Natural killer cell treated with Interleukin-12 subunit alpha and Interleukin-12 subunit beta and Interleukin-15 and Interleukin-18, amount 100 ng/mL, for 72 hours (primary cell): ENCODE measurements around the gene SEMA3A. TPM values are rescaled to one million over a fixed set of nuclear protein-coding genes. Genes with fewer than 3 reads are reported as not detected.
"Not testable (repeated sequence)": the region's sequence is repeated elsewhere in the genome, so short reads cannot be mapped to it uniquely, and the experiment has no call there.

Source experiments
- ATAC-seq, 2 donors: fragments of 150-1000 bp; cut with Tn5 transposase in 1 of 2; sonication (Bioruptor Pico), chemical (Tn5 transposase) in 1 of 2; 2 replicates each; pipeline ENCODE4 v1.10.0; 2021
- DNase-seq: peaks from one replicate; pipeline ENCODE4 v3.0.0; 2022; ENCODE audit warnings: low spot score
- H3K27ac Mint-ChIP-seq, 2 donors: 1 replicate in 1 of 2; 2 replicates in 1 of 2; pipeline ENCODE4 v1.8.0; 2022; ENCODE audit warnings: mixed read lengths in 2 of 2, mild to moderate bottlenecking in 1 of 2, moderate library complexity in 1 of 2
- H3K27me3 Mint-ChIP-seq, 2 donors: 1 replicate in 1 of 2; 2 replicates in 1 of 2; pipeline ENCODE4 v1.8.0; 2022; ENCODE audit warnings: mixed read lengths in 2 of 2
- H3K36me3 Mint-ChIP-seq: one replicate; pipeline ENCODE4 v1.8.0; 2022; ENCODE audit warnings: mixed read lengths
- H3K4me1 Mint-ChIP-seq, 2 donors: 1 replicate in 1 of 2; 2 replicates in 1 of 2; pipeline ENCODE4 v1.8.0; 2022; ENCODE audit warnings: low read depth in 2 of 2, mixed read lengths in 2 of 2, mild to moderate bottlenecking in 1 of 2
- H3K4me3 Mint-ChIP-seq: one replicate; pipeline ENCODE4 v1.8.0; 2022; ENCODE audit warnings: mixed read lengths
- H3K9me3 Mint-ChIP-seq: 2 replicates; pipeline ENCODE4 v1.8.0; 2022; ENCODE audit warnings: mixed read lengths
- total RNA-seq, 2 donors: library from RNA; stranded (reverse); gene quantifications; one replicate each; pipeline ENCODE4 v1.2.3, GENCODE V29; 2022

Gene SEMA3A
- total RNA-seq, 2 donors from 2014 or later = 4.0 to 5.0 TPM

DNA sequence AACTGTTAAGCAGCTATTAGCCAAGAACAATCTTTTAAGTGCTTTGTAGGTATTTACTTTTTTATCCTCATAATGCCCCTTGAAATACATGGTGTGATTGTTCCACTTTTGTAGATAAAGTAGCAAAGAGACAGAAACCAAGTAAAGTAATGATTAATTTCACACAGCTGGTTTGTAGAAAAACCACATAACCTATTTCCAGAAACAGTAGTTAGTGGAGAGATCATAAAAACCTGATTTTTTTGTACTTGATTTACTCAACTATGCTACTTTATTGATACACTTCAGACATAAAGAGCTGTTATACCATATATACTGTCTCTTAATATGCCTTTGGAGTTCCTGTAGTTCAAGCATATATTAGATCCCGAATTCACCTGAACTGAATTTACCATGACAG lies 118.4 kb downstream of the SEMA3A start:
- no peaks in the 10 kb centered on the region for H3K27me3 Mint-ChIP-seq
- H3K36me3 Mint-ChIP-seq = no peaks in the 10 kb centered on the region
- H3K27ac Mint-ChIP-seq = no peak overlapping the region
- no peaks in the 10 kb centered on the region for H3K4me1 Mint-ChIP-seq
- no peak overlapping the region for H3K4me3 Mint-ChIP-seq
- DNase-seq = no peak
- ATAC-seq = no peak
- H3K9me3 Mint-ChIP-seq = peaks cover 3% of the 10 kb centered on the region

- Mint-ChIP-seq H3K27ac (no peak overlapping the region), H3K9me3 (peaks cover 3% of the 10 kb centered on the region), H3K4me1 (no peaks in the 10 kb centered on the region), H3K4me3 (no peak overlapping the region), H3K36me3 (no peaks in the 10 kb centered on the region), H3K27me3 (no peaks in the 10 kb centered on the region)
- DNase-seq = no peak
- no peak for ATAC-seq
Measured at GRCh38 chr7:84073186-84073875, 121.3 kb downstream of the SEMA3A start.

GRCh38 chr7:84070770-84071169 lies 123.8 kb downstream of the SEMA3A start:
- H3K27me3 Mint-ChIP-seq = no peaks in the 10 kb centered on the region

DNA sequence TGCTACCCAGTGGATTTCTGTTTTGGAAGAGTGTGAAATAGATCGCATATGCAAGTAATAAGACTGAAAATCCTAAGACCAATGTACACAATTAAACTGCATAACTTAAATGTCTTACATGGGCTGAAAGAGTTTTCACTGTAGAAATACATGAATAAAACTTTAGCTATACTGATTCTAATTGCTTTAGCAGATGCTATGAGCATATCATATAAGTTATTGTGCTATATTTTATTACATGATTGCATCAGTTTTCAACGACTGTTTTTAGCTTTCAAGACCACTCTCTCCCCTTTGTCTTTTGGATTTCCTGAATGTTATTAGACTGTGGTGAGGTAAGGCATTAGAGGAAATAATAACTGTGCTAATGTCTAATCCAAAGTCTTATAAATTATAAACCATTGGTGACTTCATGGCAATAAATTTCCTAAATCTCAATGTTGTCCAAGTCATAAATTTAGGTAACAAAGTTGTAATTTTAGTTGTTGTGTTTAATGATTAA lies 124.5 kb downstream of the SEMA3A start:
- Mint-ChIP-seq H3K4me1 (no peaks in the 10 kb centered on the region), H3K36me3 (no peaks in the 10 kb centered on the region), H3K27ac (no peak overlapping the region), H3K9me3 (peaks cover 3% of the 10 kb centered on the region), H3K4me3 (no peak overlapping the region), H3K27me3 (no peaks in the 10 kb centered on the region)
- ATAC-seq (no peak), DNase-seq (no peak)

More at GRCh38 chr7:84070770-84071169, 123.8 kb downstream of the SEMA3A start:
- Mint-ChIP-seq H3K27ac (no peak overlapping the region), H3K9me3 (peaks cover 3% of the 10 kb centered on the region), H3K36me3 (no peaks in the 10 kb centered on the region), H3K4me1 (no peaks in the 10 kb centered on the region), H3K4me3 (no peak overlapping the region)
- DNase-seq (no peak), ATAC-seq (no peak)

- H3K36me3 Mint-ChIP-seq = no peaks in the 10 kb centered on the region
- H3K4me3 Mint-ChIP-seq = no peak overlapping the region
- ATAC-seq (no peak), DNase-seq (no peak)
- no peak overlapping the region for H3K27ac Mint-ChIP-seq
- no peaks in the 10 kb centered on the region for H3K27me3 Mint-ChIP-seq
- peaks cover 3% of the 10 kb centered on the region for H3K9me3 Mint-ChIP-seq
- H3K4me1 Mint-ChIP-seq = no peaks in the 10 kb centered on the region
Measured at GRCh38 chr7:84069033-84069432, 125.6 kb downstream of the SEMA3A start.

DNA sequence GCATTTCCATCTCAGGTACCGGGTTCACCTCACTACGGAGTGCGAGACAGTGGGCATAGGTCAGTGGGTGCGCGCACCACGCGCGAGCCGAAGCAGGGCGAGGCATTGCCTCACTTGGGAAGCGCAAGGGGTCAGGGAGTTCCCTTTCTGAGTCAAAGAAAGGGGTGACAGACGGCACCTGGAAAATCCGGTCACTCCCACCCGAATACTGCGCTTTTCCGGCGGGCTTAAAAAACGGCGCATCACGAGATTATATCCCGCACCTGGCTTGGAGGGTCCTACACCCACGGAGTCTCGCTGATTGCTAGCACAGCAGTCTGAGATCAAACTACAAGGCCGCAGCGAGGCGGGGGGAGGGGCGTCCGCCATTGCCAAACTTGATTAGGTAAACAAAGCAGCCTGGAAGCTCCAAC lies 132.1 kb downstream of the SEMA3A start:
- H3K9me3 Mint-ChIP-seq, ATAC-seq, H3K27me3 Mint-ChIP-seq, H3K4me1 Mint-ChIP-seq, H3K4me3 Mint-ChIP-seq, DNase-seq, H3K36me3 Mint-ChIP-seq, H3K27ac Mint-ChIP-seq: not testable (repeated sequence)

DNA sequence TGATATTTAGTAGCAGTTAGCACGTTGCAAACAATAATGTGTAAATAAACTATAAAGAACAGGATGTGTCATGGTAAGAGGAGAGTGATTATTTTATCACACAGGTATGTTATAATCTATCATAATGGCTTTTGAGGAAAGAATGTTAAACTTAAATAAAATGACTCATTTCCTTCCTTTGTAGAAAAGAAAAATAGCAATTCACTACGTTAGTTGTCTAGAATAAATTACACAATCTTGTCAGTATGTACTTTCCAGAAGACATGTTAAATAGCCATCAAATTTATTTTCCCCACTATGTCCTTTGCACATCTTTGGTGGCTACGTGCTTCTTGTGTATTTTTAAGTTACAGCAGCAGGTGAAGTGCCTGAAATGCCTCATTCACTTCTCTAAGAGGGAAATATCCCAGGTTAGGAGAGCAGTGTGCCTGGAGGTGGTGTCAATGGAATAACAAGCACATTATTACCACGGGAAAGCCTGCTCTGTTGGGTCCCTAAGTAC lies 133.8 kb downstream of the SEMA3A start:
- Mint-ChIP-seq H3K4me1 (peaks cover 0 to 2% of the 10 kb centered on the region in 2 donors), H3K9me3 (peaks cover 3% of the 10 kb centered on the region), H3K36me3 (no peaks in the 10 kb centered on the region), H3K4me3 (no peak overlapping the region), H3K27me3 (no peaks in the 10 kb centered on the region), H3K27ac (no peak overlapping the region)
- ATAC-seq = no peak
- DNase-seq = no peak

DNA sequence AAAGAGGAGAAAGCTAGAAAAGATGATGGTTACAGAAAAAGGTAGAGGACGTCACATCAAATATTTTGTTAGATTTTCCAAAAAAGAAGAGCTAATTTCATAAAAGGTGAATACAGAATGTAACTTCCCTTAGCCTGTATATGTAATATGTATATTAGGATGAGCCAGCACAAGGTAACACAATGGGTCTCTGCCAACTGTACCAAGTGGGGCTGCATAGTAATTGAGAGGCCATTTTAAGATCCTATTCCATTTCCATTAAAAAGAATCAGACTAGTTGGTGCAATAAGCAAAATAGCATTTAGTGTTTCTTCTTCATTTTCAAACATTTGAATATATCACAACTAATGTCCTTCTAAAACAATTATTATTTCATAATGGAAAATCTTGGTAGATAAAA lies 134.6 kb downstream of the SEMA3A start:
- Mint-ChIP-seq H3K4me1 (peaks cover 0 to 2% of the 10 kb centered on the region in 2 donors), H3K36me3 (no peaks in the 10 kb centered on the region), H3K9me3 (peaks cover 3% of the 10 kb centered on the region), H3K27ac (no peak overlapping the region), H3K4me3 (no peak overlapping the region), H3K27me3 (no peaks in the 10 kb centered on the region)
- ATAC-seq (no peak), DNase-seq (no peak)

DNA sequence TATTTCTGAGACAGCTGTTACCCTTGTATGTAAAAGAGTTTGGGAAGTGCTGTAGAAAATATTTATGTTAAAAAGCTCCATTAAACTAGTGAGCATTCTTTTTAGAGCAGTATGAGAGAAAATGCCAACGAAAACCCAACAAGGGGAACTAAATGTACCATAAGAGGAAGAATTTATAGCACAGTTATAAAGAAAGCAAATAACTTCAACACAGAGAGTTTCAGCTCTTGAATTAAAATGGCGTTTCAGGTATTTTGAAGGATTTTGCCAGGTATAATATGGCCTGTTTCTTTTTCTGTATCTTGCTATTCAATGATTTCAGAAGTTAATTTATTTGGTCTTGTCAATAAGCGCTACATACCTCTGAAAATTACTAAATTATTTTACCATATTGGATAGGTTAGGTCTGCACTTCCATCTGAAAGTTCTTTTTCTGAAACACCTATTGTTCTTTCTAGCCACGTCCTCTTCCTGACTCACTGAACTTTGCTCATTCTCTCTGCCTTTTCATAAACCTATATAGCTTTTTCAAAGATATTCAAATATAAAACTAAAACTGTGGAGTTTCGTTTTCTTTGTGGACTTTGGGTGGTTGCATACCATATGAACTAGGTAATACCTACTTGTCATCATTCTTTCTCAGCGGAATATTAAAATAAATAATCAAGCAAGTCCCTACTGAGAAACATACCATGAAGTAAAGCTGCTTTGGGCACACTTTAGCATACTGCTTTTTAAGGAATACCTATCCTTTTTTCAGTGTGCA lies 136.1 kb downstream of the SEMA3A start:
- no peak for DNase-seq
- H3K36me3 Mint-ChIP-seq = no peaks in the 10 kb centered on the region

GRCh38 chr7:84057576-84057975 lies 137.0 kb downstream of the SEMA3A start:
- Mint-ChIP-seq H3K4me1 (peaks cover 0 to 2% of the 10 kb centered on the region in 2 donors), H3K36me3 (no peaks in the 10 kb centered on the region), H3K27ac (no peak overlapping the region), H3K27me3 (no peaks in the 10 kb centered on the region), H3K9me3 (peaks cover 3% of the 10 kb centered on the region), H3K4me3 (no peak overlapping the region)
- no peak for ATAC-seq
- DNase-seq = no peak

More for the DNA sequence above, 136.1 kb downstream of the SEMA3A start:
- Mint-ChIP-seq H3K27me3 (no peaks in the 10 kb centered on the region), H3K27ac (no peak overlapping the region), H3K4me1 (peaks cover 0 to 2% of the 10 kb centered on the region in 2 donors), H3K4me3 (no peak overlapping the region), H3K9me3 (peaks cover 3% of the 10 kb centered on the region)
- ATAC-seq = no peak

DNA sequence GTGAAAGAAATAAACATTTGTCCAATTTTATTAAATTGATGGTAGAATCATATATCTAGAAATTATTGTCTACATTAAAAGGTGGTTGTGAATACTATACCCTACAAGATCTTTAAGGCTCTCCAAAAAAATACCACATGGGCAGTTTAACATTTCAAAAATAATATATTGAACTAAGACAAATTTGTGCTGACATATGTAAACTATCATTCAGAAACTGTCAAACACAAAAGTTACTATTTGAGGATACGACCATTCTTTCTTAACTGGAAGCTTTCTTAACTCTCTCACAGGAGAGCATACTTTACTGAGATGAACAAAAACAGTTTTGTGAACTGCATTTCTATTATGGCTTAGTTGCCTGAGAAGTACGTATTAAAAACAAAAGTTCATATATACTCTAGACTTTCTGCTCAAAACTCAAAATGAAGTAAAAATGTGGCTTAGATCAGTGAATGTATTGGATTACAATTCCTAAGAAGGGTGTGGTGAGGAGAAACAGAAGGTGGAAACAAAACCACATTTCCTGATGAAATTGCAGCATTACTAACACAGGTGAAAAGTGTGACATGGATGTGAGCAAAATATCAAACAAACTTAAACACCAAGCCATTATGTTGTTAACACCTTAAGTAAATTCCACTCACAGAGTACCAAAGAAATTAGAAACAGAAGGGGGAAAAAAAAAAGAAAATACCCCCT lies 138.5 kb downstream of the SEMA3A start:
- Mint-ChIP-seq H3K27ac (no peak overlapping the region), H3K4me3 (no peak overlapping the region), H3K4me1 (peaks cover 0 to 2% of the 10 kb centered on the region in 2 donors), H3K36me3 (no peaks in the 10 kb centered on the region), H3K27me3 (no peaks in the 10 kb centered on the region), H3K9me3 (peaks cover 2% of the 10 kb centered on the region)
- no peak for DNase-seq
- ATAC-seq = no peak

GRCh38 chr7:84055199-84055598 lies 139.4 kb downstream of the SEMA3A start:
- H3K4me1 Mint-ChIP-seq, H3K36me3 Mint-ChIP-seq, ATAC-seq, H3K27ac Mint-ChIP-seq, H3K27me3 Mint-ChIP-seq, H3K4me3 Mint-ChIP-seq, DNase-seq, H3K9me3 Mint-ChIP-seq: not testable (repeated sequence)

GRCh38 chr7:84049071-84049836 lies 145.3 kb downstream of the SEMA3A start:
- Mint-ChIP-seq H3K27me3 (no peaks in the 10 kb centered on the region), H3K27ac (no peak overlapping the region), H3K4me3 (no peak overlapping the region), H3K9me3 (peaks cover 10% of the 10 kb centered on the region), H3K36me3 (peaks cover 7% of the 10 kb centered on the region), H3K4me1 (no peaks in the 10 kb centered on the region)
- ATAC-seq (no peak), DNase-seq (no peak)
